ENCODE measurements around the gene SARM1. TPM values are rescaled to one million over a fixed set of nuclear protein-coding genes. Genes with fewer than 3 reads are reported as not detected.

Gene SARM1
- polyA plus RNA-seq, 3 donors from 2014 or later, result 8.0 to 9.2 (median 9.1) TPM

GRCh38 chr17:28366605-28367004, 4.9 kb upstream of the SARM1 start:
- Mint-ChIP-seq H3K36me3 (peaks cover 0 to 8% (median 4%) of the 10 kb centered on the region in 3 donors), H3K9me3 (no peaks in the 10 kb centered on the region), H3K4me3 (no peak overlapping the region), H3K4me1 (peaks cover 3 to 5% of the 10 kb centered on the region in 2 donors), H3K27me3 (ENCODE audit: low read depth in 3 of 3) (peaks cover 0 to 5% (median 0%) of the 10 kb centered on the region in 3 donors), H3K27ac (peak overlapping the region in 2 of 6 donors; percentile 4 to 23)
- no peak for DNase-seq

- no peak overlapping the region for H3K4me3 Mint-ChIP-seq
- no peak for DNase-seq
- peaks cover 0 to 7% (median 0%) of the 10 kb centered on the region in 3 donors for H3K36me3 Mint-ChIP-seq
- H3K27me3 Mint-ChIP-seq (ENCODE audit: low read depth in 3 of 3), result peaks cover 0 to 5% (median 0%) of the 10 kb centered on the region in 3 donors
- H3K27ac Mint-ChIP-seq, result no peak overlapping the region
- H3K4me1 Mint-ChIP-seq, result peaks cover 8 to 9% of the 10 kb centered on the region in 2 donors
- H3K9me3 Mint-ChIP-seq, result no peaks in the 10 kb centered on the region
These were observed 3.7 kb upstream of the SARM1 start for GRCh38 chr17:28367641-28368305.

GRCh38 chr17:28368306-28368831, 3.1 kb upstream of the SARM1 start:
- peaks cover 14 to 15% of the 10 kb centered on the region in 2 donors for H3K4me1 Mint-ChIP-seq
- no peak overlapping the region for H3K27ac Mint-ChIP-seq
- no peaks in the 10 kb centered on the region for H3K9me3 Mint-ChIP-seq
- no peak for DNase-seq
- H3K4me3 Mint-ChIP-seq, result no peak overlapping the region
- H3K27me3 Mint-ChIP-seq (ENCODE audit: low read depth in 3 of 3), result peaks cover 0 to 5% (median 0%) of the 10 kb centered on the region in 3 donors
- peaks cover 0 to 3% (median 0%) of the 10 kb centered on the region in 3 donors for H3K36me3 Mint-ChIP-seq

GRCh38 chr17:28368915-28369683, 2.4 kb upstream of the SARM1 start:
- peak overlapping the region in 1 of 6 donors; percentile 61 for H3K27ac Mint-ChIP-seq
- no peaks in the 10 kb centered on the region for H3K36me3 Mint-ChIP-seq
- DNase-seq, result no peak
- peaks cover 18 to 19% of the 10 kb centered on the region in 2 donors for H3K4me1 Mint-ChIP-seq
- H3K9me3 Mint-ChIP-seq, result no peaks in the 10 kb centered on the region
- no peak overlapping the region for H3K4me3 Mint-ChIP-seq
- H3K27me3 Mint-ChIP-seq (ENCODE audit: low read depth in 3 of 3), result peaks cover 0 to 5% (median 0%) of the 10 kb centered on the region in 3 donors

GRCh38 chr17:28369684-28370034, 1.8 kb upstream of the SARM1 start:
- peak overlapping the region in 2 of 5 donors; percentile 89 to 94 for H3K4me3 Mint-ChIP-seq
- H3K4me1 Mint-ChIP-seq, result peaks cover 18 to 19% of the 10 kb centered on the region in 2 donors
- no peaks in the 10 kb centered on the region for H3K9me3 Mint-ChIP-seq
- no peaks in the 10 kb centered on the region for H3K36me3 Mint-ChIP-seq
- peaks cover 0 to 5% (median 0%) of the 10 kb centered on the region in 3 donors for H3K27me3 Mint-ChIP-seq (ENCODE audit: low read depth in 3 of 3)
- DNase-seq, result no peak
- peak overlapping the region in 3 of 6 donors; percentile 87 to 97 (median 95) for H3K27ac Mint-ChIP-seq

GRCh38 chr17:28370035-28370743, 1.3 kb upstream of the SARM1 start, which contains the start of gene VTN:
Gene VTN, minus strand, starts transcription at chr17:28370307. Its CDS starts 104 bp downstream, at chr17:28370203.
- H3K4me3 Mint-ChIP-seq, result peak within 1 kb of the TSS; percentile 89 to 96 (median 94)

GRCh38 chr17:28370744-28371103, 770 bp upstream of the SARM1 start:
- no peak for DNase-seq
- H3K4me3 Mint-ChIP-seq, result peak overlapping the region; percentile 89 to 96 (median 94)
- H3K27me3 Mint-ChIP-seq (ENCODE audit: low read depth in 3 of 3), result peaks cover 0 to 3% (median 0%) of the 10 kb centered on the region in 3 donors
- H3K9me3 Mint-ChIP-seq, result no peaks in the 10 kb centered on the region
- peaks cover 19 to 20% of the 10 kb centered on the region in 2 donors for H3K4me1 Mint-ChIP-seq
- peak overlapping the region; percentile 78 to 97 (median 90) for H3K27ac Mint-ChIP-seq
- H3K36me3 Mint-ChIP-seq, result peaks cover 0 to 3% (median 0%) of the 10 kb centered on the region in 3 donors

More at GRCh38 chr17:28370035-28370743, 1.3 kb upstream of the SARM1 start, which contains the start of gene VTN:
- peaks cover 19 to 20% of the 10 kb centered on the region in 2 donors for H3K4me1 Mint-ChIP-seq
- H3K27ac Mint-ChIP-seq, result peak within 1 kb of the TSS; percentile 78 to 97 (median 90)
- H3K9me3 Mint-ChIP-seq, result no peaks in the 10 kb centered on the region
- peaks cover 0 to 3% (median 0%) of the 10 kb centered on the region in 3 donors for H3K36me3 Mint-ChIP-seq
- DNase-seq, result no peak
- H3K27me3 Mint-ChIP-seq (ENCODE audit: low read depth in 3 of 3), result peaks cover 0 to 5% (median 0%) of the 10 kb centered on the region in 3 donors

GRCh38 chr17:28372203-28372944, 880 bp downstream of the SARM1 start:
- DNase-seq, result no peak
- H3K27ac Mint-ChIP-seq, result peak overlapping the region in 4 of 6 donors; percentile 40 to 75 (median 60)
- H3K36me3 Mint-ChIP-seq, result peaks cover 0 to 3% (median 0%) of the 10 kb centered on the region in 3 donors
- peaks cover 19 to 20% of the 10 kb centered on the region in 2 donors for H3K4me1 Mint-ChIP-seq
- peaks cover 0 to 3% (median 0%) of the 10 kb centered on the region in 3 donors for H3K27me3 Mint-ChIP-seq (ENCODE audit: low read depth in 3 of 3)
- peak overlapping the region; percentile 70 to 82 (median 74) for H3K4me3 Mint-ChIP-seq
- no peaks in the 10 kb centered on the region for H3K9me3 Mint-ChIP-seq

GRCh38 chr17:28372945-28373274, 1.4 kb downstream of the SARM1 start:
- Mint-ChIP-seq H3K27ac (peak overlapping the region in 4 of 6 donors; percentile 34 to 75 (median 52)), H3K4me3 (peak overlapping the region; percentile 70 to 82 (median 74)), H3K4me1 (peaks cover 19 to 20% of the 10 kb centered on the region in 2 donors), H3K36me3 (peaks cover 0 to 3% (median 0%) of the 10 kb centered on the region in 3 donors), H3K27me3 (ENCODE audit: low read depth in 3 of 3) (peaks cover 0 to 3% (median 0%) of the 10 kb centered on the region in 3 donors), H3K9me3 (no peaks in the 10 kb centered on the region)
- DNase-seq, result no peak

GRCh38 chr17:28379814-28380801, 8.6 kb downstream of the SARM1 start:
- no peak for DNase-seq
- peaks cover 19 to 20% of the 10 kb centered on the region in 2 donors for H3K4me1 Mint-ChIP-seq
- peaks cover 2 to 7% (median 2%) of the 10 kb centered on the region in 3 donors for H3K27me3 Mint-ChIP-seq (ENCODE audit: low read depth in 3 of 3)
- peaks cover 0 to 1% (median 0%) of the 10 kb centered on the region in 6 donors for H3K9me3 Mint-ChIP-seq
- H3K4me3 Mint-ChIP-seq, result peak overlapping the region in 1 of 5 donors; percentile 27
- peaks cover 4 to 7% (median 7%) of the 10 kb centered on the region in 3 donors for H3K36me3 Mint-ChIP-seq
- no peak overlapping the region for H3K27ac Mint-ChIP-seq

GRCh38 chr17:28381141-28381825, 9.8 kb downstream of the SARM1 start:
- H3K4me1 Mint-ChIP-seq, result peaks cover 25 to 31% of the 10 kb centered on the region in 2 donors
- peaks cover 0 to 1% (median 0%) of the 10 kb centered on the region in 6 donors for H3K9me3 Mint-ChIP-seq
- peaks cover 4 to 7% (median 7%) of the 10 kb centered on the region in 3 donors for H3K36me3 Mint-ChIP-seq
- peak overlapping the region in 3 of 5 donors; percentile 3 to 30 (median 14) for H3K4me3 Mint-ChIP-seq
- DNase-seq, result no peak
- peaks cover 2 to 7% (median 2%) of the 10 kb centered on the region in 3 donors for H3K27me3 Mint-ChIP-seq (ENCODE audit: low read depth in 3 of 3)
- H3K27ac Mint-ChIP-seq, result no peak overlapping the region

Measured in immature natural killer cell (primary cell).